ENCODE data around the gene SKIC8. TPM values are rescaled to one million over a fixed set of nuclear protein-coding genes. Genes with fewer than 3 reads are reported as not detected.

SKIC8 gene
- total RNA-seq, 1 experiment from 2014 or later, result 55.5 TPM

- Histone ChIP-seq H3K4me3 (ENCODE audit: low read depth, low read length, poor library complexity, severe bottlenecking) (no peak overlapping the region), H3K36me3 (ENCODE audit: insufficient read depth, low read length, poor library complexity, severe bottlenecking) (no peaks in the 10 kb centered on the region), H3K27me3 (replicated peaks; ENCODE audit: insufficient read depth, low read depth, low read length, poor library complexity) (no peaks in the 10 kb centered on the region), H3K9me3 (ENCODE audit: low read depth, low read length, poor library complexity, severe bottlenecking) (no peaks in the 10 kb centered on the region), H3K27ac (ENCODE audit: low read depth, low read length, poor library complexity, severe bottlenecking) (peak overlapping the region; percentile 37), H3K4me1 (ENCODE audit: insufficient read depth, low read length, poor library complexity, severe bottlenecking) (peaks cover 9% of the 10 kb centered on the region)
- CTCF ChIA-PET, result interaction anchor here (0.6 kb wide), 1 partner anchor 155 kb away, joined by 8 read pairs; no protein-coding TSS in a partner anchor
- intact Hi-C loops (cut with micrococcal nuclease; ENCODE audit: unreplicated experiment), result no loop called here
- POLR2A ChIA-PET (ENCODE audit: low non-redundant PET), result no interaction called here
- BruUV-seq (replicated peaks), result no TSS peak
- TF ChIP-seq EZH2 (IDR thresholded peaks at IDR 0.05; ENCODE audit: borderline replicate concordance, low read depth, low read length, poor library complexity, severe bottlenecking) (no peak), CTCF (conservative IDR thresholded peaks at IDR 0.05; ENCODE audit: low read depth, low read length) (peak; percentile 55)
- peak; percentile 61 for DNase-seq (ENCODE audit: low spot score)
Measured at GRCh38 chr15:78315686-78316282, 16.4 kb upstream of the SKIC8 start.

- CTCF ChIA-PET, result no interaction called here
- BruUV-seq (replicated peaks), result no TSS peak
- DNase-seq (ENCODE audit: low spot score), result no peak
- no peaks in the 10 kb centered on the region for H3K9me3 ChIP-seq (ENCODE audit: low read depth, low read length, poor library complexity, severe bottlenecking)
- POLR2A ChIA-PET (ENCODE audit: low non-redundant PET), result no interaction called here
- TF ChIP-seq CTCF (conservative IDR thresholded peaks at IDR 0.05; ENCODE audit: low read depth, low read length) (no peak), EZH2 (IDR thresholded peaks at IDR 0.05; ENCODE audit: borderline replicate concordance, low read depth, low read length, poor library complexity, severe bottlenecking) (no peak)
- no peak overlapping the region for H3K4me3 ChIP-seq (ENCODE audit: low read depth, low read length, poor library complexity, severe bottlenecking)
- no peaks in the 10 kb centered on the region for H3K36me3 ChIP-seq (ENCODE audit: insufficient read depth, low read length, poor library complexity, severe bottlenecking)
- H3K27ac ChIP-seq (ENCODE audit: low read depth, low read length, poor library complexity, severe bottlenecking), result no peak overlapping the region
- intact Hi-C loops (cut with micrococcal nuclease; ENCODE audit: unreplicated experiment), result no loop called here
- H3K27me3 ChIP-seq (replicated peaks; ENCODE audit: insufficient read depth, low read depth, low read length, poor library complexity), result no peaks in the 10 kb centered on the region
- peaks cover 9% of the 10 kb centered on the region for H3K4me1 ChIP-seq (ENCODE audit: insufficient read depth, low read length, poor library complexity, severe bottlenecking)
Measured at GRCh38 chr15:78314181-78314581, 14.8 kb upstream of the SKIC8 start.

GRCh38 chr15:78313383-78313782 is 14.0 kb upstream of the SKIC8 start:
- intact Hi-C loops (cut with micrococcal nuclease; ENCODE audit: unreplicated experiment), result no loop called here
- Histone ChIP-seq H3K27me3 (replicated peaks; ENCODE audit: insufficient read depth, low read depth, low read length, poor library complexity) (no peaks in the 10 kb centered on the region), H3K4me1 (ENCODE audit: insufficient read depth, low read length, poor library complexity, severe bottlenecking) (peaks cover 9% of the 10 kb centered on the region), H3K9me3 (ENCODE audit: low read depth, low read length, poor library complexity, severe bottlenecking) (no peaks in the 10 kb centered on the region), H3K4me3 (ENCODE audit: low read depth, low read length, poor library complexity, severe bottlenecking) (no peak overlapping the region), H3K36me3 (ENCODE audit: insufficient read depth, low read length, poor library complexity, severe bottlenecking) (no peaks in the 10 kb centered on the region), H3K27ac (ENCODE audit: low read depth, low read length, poor library complexity, severe bottlenecking) (no peak overlapping the region)
- no peak for DNase-seq (ENCODE audit: low spot score)
- POLR2A ChIA-PET (ENCODE audit: low non-redundant PET), result no interaction called here
- CTCF ChIA-PET, result no interaction called here
- no TSS peak for BruUV-seq (replicated peaks)
- TF ChIP-seq EZH2 (IDR thresholded peaks at IDR 0.05; ENCODE audit: borderline replicate concordance, low read depth, low read length, poor library complexity, severe bottlenecking), result no peak
- no peak for TF ChIP-seq CTCF (conservative IDR thresholded peaks at IDR 0.05; ENCODE audit: low read depth, low read length)

Data from A673 (cell line).